ENCODE measurements around the gene RNLS. TPM values are rescaled to one million over a fixed set of nuclear protein-coding genes. Genes with fewer than 3 reads are reported as not detected.

The RNLS gene
- total and polyA plus RNA-seq, 2 of the 8 experiments (the other 6 are each of a cell fraction or from before 2014, with no cell fraction given): 7.5 to 12.7 TPM

- no peak overlapping the region for H3K4me2 ChIP-seq (ENCODE audit: insufficient read depth in 1 of 2, low read depth in 2 of 2, low read length in 2 of 2)
- H2BK5ac ChIP-seq (ENCODE audit: low read depth, low read length): no peak overlapping the region
- H4K8ac ChIP-seq (ENCODE audit: extremely low read depth, insufficient read depth, low read length): no peak overlapping the region
- H3K4me1 ChIP-seq (replicated peaks in 1 of 4; ENCODE audit: control insufficient read depth in 3 of 4, insufficient read depth in 4 of 4, low read length in 3 of 4): no peaks in the 10 kb centered on the region; a peak in 1 of 7 replicates
- ChIA-PET POLR2A (ENCODE audit: partially characterized antibody) (no interaction called here), CTCF (ENCODE audit: partially characterized antibody) (interaction anchor here (0.7 to 1.9 kb wide), 5 partner anchors 8 to 40 kb away, joined by 3 to 5 read pairs (median 3); partner anchors contain the start of gene RNLS)
- H3K36me3 ChIP-seq (ENCODE audit: control insufficient read depth in 2 of 4, insufficient read depth in 4 of 4, low read length in 3 of 4): no peaks in the 10 kb centered on the region
- no peak overlapping the region for H3K56ac ChIP-seq (replicated peaks; ENCODE audit: insufficient read length, low read depth, low read length)
- H3K27me3 ChIP-seq (replicated peaks in 1 of 4; ENCODE audit: control insufficient read depth in 3 of 4, extremely low read depth in 1 of 4, insufficient read depth in 3 of 4, low read length in 3 of 4): no peaks in the 10 kb centered on the region
- no peak overlapping the region for H3K27ac ChIP-seq (ENCODE audit: low read depth, low read length)
- no peak overlapping the region for H2BK15ac ChIP-seq (ENCODE audit: low read length)
- no peak overlapping the region for H3K4ac ChIP-seq (replicated peaks; ENCODE audit: insufficient read length, low read depth, low read length)
- no peak overlapping the region for H2BK20ac ChIP-seq (ENCODE audit: low read length)
- peak; percentile 66 for FAIRE-seq
- no peaks in the 10 kb centered on the region for H3K23me2 ChIP-seq (ENCODE audit: low read depth, low read length)
- H3K23ac ChIP-seq (ENCODE audit: insufficient read length): no peak overlapping the region
- no peak overlapping the region for H3K18ac ChIP-seq (ENCODE audit: extremely low read depth, low read length)
- 85% methylated on average over 7 of the region's 7 CpGs; no CpG with 5 or more reads in 1 of the 2 experiments for WGBS, 2 experiments (ENCODE audit: extremely low coverage in 1 of 2, insufficient coverage in 1 of 2, insufficient read length in 1 of 2, insufficient replicate concordance in 2 of 2, low coverage in 1 of 2, low lambda C conversion rate in 2 of 2, missing lambda C conversion rate in 1 of 2)
- TF ChIP-seq CEBPB (IDR thresholded peaks at IDR 0.05; ENCODE audit: low read depth, low read length) (peak; percentile 52; the same call in 1 of the 2 replicates), RNF2 (IDR thresholded peaks at IDR 0.05; ENCODE audit: borderline replicate concordance, low read depth, low read length, missing control alignments, poor library complexity, severe bottlenecking) (no peak)
- H2AK5ac ChIP-seq (ENCODE audit: low read depth, low read length): no peak overlapping the region
- H3K9me3 ChIP-seq (ENCODE audit: insufficient read depth in 2 of 2, low read depth in 1 of 2, low read length in 1 of 2): no peaks in the 10 kb centered on the region
- H3K4me3 ChIP-seq (ENCODE audit: extremely low read depth in 1 of 4, insufficient read depth in 2 of 4, low read depth in 3 of 4, low read length in 4 of 4): no peak overlapping the region
- H4K5ac ChIP-seq (ENCODE audit: insufficient read length, low read depth, low read length): no peak overlapping the region
- H3K79me2 ChIP-seq (ENCODE audit: control insufficient read depth in 1 of 2, insufficient read depth in 2 of 2, low read length in 2 of 2): no peaks in the 10 kb centered on the region
- no peak for DNase-seq (ENCODE audit: low read depth in 1 of 2, low spot score in 2 of 2)
- no peak overlapping the region for H3K9ac ChIP-seq (replicated peaks in 1 of 4; ENCODE audit: extremely low read depth in 1 of 4, low read depth in 3 of 4, low read length in 3 of 4)
- no peak overlapping the region for H2BK12ac ChIP-seq (ENCODE audit: low read depth, low read length)
- no peak overlapping the region for H2AFZ ChIP-seq (ENCODE audit: low read length)
- no peak overlapping the region for H4K91ac ChIP-seq (replicated peaks; ENCODE audit: insufficient read length, low read length)
- H3K14ac ChIP-seq (ENCODE audit: insufficient read length): no peak overlapping the region
- no peaks in the 10 kb centered on the region for H4K20me1 ChIP-seq (replicated peaks in 1 of 2; ENCODE audit: control insufficient read depth in 1 of 2, insufficient read depth in 2 of 2, low read length in 2 of 2)
- H2BK120ac ChIP-seq (replicated peaks; ENCODE audit: low read depth, low read length): no peak overlapping the region
- H3K79me1 ChIP-seq (ENCODE audit: low read depth, low read length): no peaks in the 10 kb centered on the region
Observed at GRCh38 chr10:88555190-88555908, 27.8 kb downstream of the RNLS start.
